Vagina (tissue), 2 donors: ENCODE results near the gene TDRD7.

Source experiments
- POLR2A ChIP-seq, 2 donors: fragments of 450-650 bp; IDR thresholded peaks; one replicate each; pipeline ENCODE4 v1.6.1; 2017; ENCODE audit warnings: antibody characterized with exemption in 2 of 2, mild to moderate bottlenecking in 2 of 2, moderate library complexity in 2 of 2
- TF ChIP-seq, protein P1 (sequence below), 3 experiments: fragments of 450-650 bp in 2 of 3; fragments of 200-600 bp in 1 of 3; sonication (generic) in 1 of 3; IDR thresholded peaks; one replicate each; pipeline ENCODE4 v1.5.1; 2017 to 2019; ENCODE audit warnings: antibody characterized with exemption in 3 of 3, mild to moderate bottlenecking in 2 of 3, moderate library complexity in 2 of 3

DNA sequence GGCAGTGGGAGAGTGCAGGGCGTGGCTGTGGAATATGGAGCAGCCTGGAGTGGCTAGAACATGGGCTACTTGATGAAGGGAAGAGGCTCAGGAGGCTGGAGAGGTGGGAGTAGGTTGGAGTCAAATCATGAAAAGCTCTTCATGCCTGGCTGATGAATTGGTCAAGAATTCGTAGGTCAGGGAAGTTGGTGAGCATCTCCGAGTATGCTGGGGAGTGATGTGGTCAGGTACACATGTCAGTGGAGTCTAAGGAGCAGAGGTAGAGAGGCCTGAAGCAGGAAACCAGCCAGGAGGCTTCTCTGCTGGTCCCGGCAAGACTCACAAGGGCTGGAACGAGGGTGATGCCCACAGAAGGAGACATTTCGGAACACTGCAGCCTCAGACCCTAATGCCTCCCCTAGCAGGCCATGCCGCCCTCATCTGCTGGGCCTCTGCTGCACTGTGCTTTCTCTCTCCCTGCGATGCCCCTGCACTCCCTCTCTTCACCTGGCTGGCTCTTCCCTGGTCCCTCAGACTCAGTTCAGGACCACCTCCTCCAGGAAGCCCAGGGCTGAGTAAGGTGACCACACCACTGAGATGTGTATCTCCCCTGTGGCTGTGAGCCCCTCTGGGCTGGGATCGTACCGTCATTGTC, 123.2 kb downstream of the TDRD7 start:
- TF ChIP-seq, protein P1, sequence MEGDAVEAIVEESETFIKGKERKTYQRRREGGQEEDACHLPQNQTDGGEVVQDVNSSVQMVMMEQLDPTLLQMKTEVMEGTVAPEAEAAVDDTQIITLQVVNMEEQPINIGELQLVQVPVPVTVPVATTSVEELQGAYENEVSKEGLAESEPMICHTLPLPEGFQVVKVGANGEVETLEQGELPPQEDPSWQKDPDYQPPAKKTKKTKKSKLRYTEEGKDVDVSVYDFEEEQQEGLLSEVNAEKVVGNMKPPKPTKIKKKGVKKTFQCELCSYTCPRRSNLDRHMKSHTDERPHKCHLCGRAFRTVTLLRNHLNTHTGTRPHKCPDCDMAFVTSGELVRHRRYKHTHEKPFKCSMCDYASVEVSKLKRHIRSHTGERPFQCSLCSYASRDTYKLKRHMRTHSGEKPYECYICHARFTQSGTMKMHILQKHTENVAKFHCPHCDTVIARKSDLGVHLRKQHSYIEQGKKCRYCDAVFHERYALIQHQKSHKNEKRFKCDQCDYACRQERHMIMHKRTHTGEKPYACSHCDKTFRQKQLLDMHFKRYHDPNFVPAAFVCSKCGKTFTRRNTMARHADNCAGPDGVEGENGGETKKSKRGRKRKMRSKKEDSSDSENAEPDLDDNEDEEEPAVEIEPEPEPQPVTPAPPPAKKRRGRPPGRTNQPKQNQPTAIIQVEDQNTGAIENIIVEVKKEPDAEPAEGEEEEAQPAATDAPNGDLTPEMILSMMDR (IDR thresholded peaks at IDR 0.05), result no peak
- no peak for TF ChIP-seq POLR2A (IDR thresholded peaks at IDR 0.05)
